ENCODE results near the gene MRLN. TPM values are rescaled to one million over a fixed set of nuclear protein-coding genes. Genes with fewer than 3 reads are reported as not detected.

The MRLN gene
- total RNA-seq, 4 donors from 2014 or later: not detected

DNA sequence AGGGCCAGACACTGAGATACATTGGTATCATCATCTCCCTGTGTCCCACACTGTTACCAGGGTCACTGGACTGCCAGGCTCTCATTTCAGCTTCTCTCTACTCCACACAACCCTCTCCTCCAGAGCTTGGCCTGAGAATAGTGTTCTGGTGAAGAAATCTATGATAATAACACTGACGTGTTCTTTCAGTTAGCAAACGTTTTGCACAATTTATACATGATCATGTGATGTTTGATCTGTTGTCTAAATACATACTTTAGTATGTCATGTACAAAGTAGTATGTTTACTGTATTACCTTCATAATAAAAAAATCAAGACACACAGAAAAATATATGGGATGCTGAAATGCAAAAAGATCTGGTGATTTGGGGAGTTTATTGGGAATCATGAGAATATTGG lies 48.6 kb downstream of the MRLN start:
- Histone ChIP-seq H3K9me3 (no peaks in the 10 kb centered on the region), H3K4me1 (peaks cover 0 to 19% (median 9%) of the 10 kb centered on the region in 3 donors), H3K4me3 (no peak overlapping the region), H3K27ac (no peak overlapping the region), H3K36me3 (no peaks in the 10 kb centered on the region), H3K27me3 (peaks cover 0 to 20% (median 0%) of the 10 kb centered on the region in 4 donors)
- intact Hi-C loops (cut with DNase I): no loop called here
- TF ChIP-seq POLR2A (IDR thresholded peaks at IDR 0.05): no peak
- no peak for TF ChIP-seq CTCF (IDR thresholded peaks at IDR 0.05)
- WGBS, 2 donors: 65 to 78% methylated on average over 2 of the region's 2 CpGs
- DNase-seq: no peak

DNA sequence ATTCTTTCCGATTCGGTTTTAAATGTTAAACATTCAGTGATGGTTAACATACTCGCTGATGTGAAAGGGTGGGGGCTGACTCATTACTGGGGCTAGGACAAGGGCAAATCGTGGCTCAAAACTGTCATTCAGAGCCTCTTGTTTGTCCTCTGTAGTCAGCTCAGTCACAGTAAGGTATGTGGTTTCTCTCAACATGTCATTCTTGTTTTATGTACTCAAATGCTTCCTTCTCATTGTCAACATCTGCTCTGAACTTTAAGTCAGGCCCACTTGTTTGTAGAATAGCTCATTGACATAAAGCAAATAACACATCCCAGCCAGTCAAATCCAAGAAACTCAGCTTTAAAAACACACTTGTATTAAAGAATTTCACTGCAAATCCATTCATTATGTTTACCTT lies 50.9 kb downstream of the MRLN start:
- intact Hi-C loops (cut with DNase I): no loop called here
- TF ChIP-seq CTCF (IDR thresholded peaks at IDR 0.05): no peak
- TF ChIP-seq POLR2A (IDR thresholded peaks at IDR 0.05): no peak
- no peaks in the 10 kb centered on the region for H3K36me3 ChIP-seq
- no peaks in the 10 kb centered on the region for H3K27me3 ChIP-seq
- no peak for DNase-seq
- 76 to 77% methylated on average over 4 of the region's 4 CpGs for WGBS, 2 donors
- H3K4me3 ChIP-seq: no peak overlapping the region
- H3K27ac ChIP-seq: peak overlapping the region in 1 of 4 donors; percentile 10
- H3K4me1 ChIP-seq: no peaks in the 10 kb centered on the region
- no peaks in the 10 kb centered on the region for H3K9me3 ChIP-seq

GRCh38 chr10:59700709-59701108 lies 52.5 kb downstream of the MRLN start:
- H3K36me3 ChIP-seq: no peaks in the 10 kb centered on the region
- no peak for DNase-seq
- H3K27ac ChIP-seq: no peak overlapping the region
- no peaks in the 10 kb centered on the region for H3K27me3 ChIP-seq
- no peaks in the 10 kb centered on the region for H3K9me3 ChIP-seq
- intact Hi-C loops (cut with DNase I): no loop called here
- no peaks in the 10 kb centered on the region for H3K4me1 ChIP-seq
- H3K4me3 ChIP-seq: no peak overlapping the region
- TF ChIP-seq POLR2A (IDR thresholded peaks at IDR 0.05) (no peak), CTCF (IDR thresholded peaks at IDR 0.05) (no peak)
- WGBS, 2 donors: 44 to 63% methylated on average over 4 of the region's 4 CpGs

- H3K36me3 ChIP-seq: no peaks in the 10 kb centered on the region
- TF ChIP-seq CTCF (IDR thresholded peaks at IDR 0.05) (no peak), POLR2A (IDR thresholded peaks at IDR 0.05) (no peak)
- intact Hi-C loops (cut with DNase I): no loop called here
- H3K27ac ChIP-seq: no peak overlapping the region
- WGBS, 2 donors: 73 to 78% methylated on average over 1 of the region's 1 CpG
- H3K4me1 ChIP-seq: no peaks in the 10 kb centered on the region
- H3K27me3 ChIP-seq: no peaks in the 10 kb centered on the region
- H3K4me3 ChIP-seq: no peak overlapping the region
- DNase-seq: no peak
- H3K9me3 ChIP-seq: no peaks in the 10 kb centered on the region
Observed at GRCh38 chr10:59698326-59698725, 54.9 kb downstream of the MRLN start.

- Histone ChIP-seq H3K27me3 (no peaks in the 10 kb centered on the region), H3K4me3 (no peak overlapping the region), H3K27ac (no peak overlapping the region), H3K36me3 (no peaks in the 10 kb centered on the region), H3K4me1 (no peaks in the 10 kb centered on the region), H3K9me3 (no peaks in the 10 kb centered on the region)
- 78 to 81% methylated on average over 3 of the region's 3 CpGs for WGBS, 2 donors
- DNase-seq: no peak
- intact Hi-C loops (cut with DNase I): no loop called here
- TF ChIP-seq POLR2A (IDR thresholded peaks at IDR 0.05): no peak
- no peak for TF ChIP-seq CTCF (IDR thresholded peaks at IDR 0.05)
Observed at GRCh38 chr10:59695637-59696036, 57.6 kb downstream of the MRLN start.

All from esophagus squamous epithelium (tissue), 5 donors.